Muscle layer of duodenum (tissue), 2 donors: ENCODE results near the gene ANGPTL4.
A peak's percentile ranks its signal among the peaks of the same experiment; 100 is the strongest.

ENCODE experiments used
- H3K27ac ChIP-seq: one replicate; pipeline ENCODE4 v1.7.0; 2013; ENCODE audit warnings: mild to moderate bottlenecking, low read length
- H3K27me3 ChIP-seq: one replicate; pipeline ENCODE4 v1.7.0; 2013; ENCODE audit warnings: low read depth, mild to moderate bottlenecking, control low read depth, low read length
- H3K36me3 ChIP-seq, 2 donors: one replicate each; pipeline ENCODE4 v1.7.0; 2013; ENCODE audit warnings: low read length in 2 of 2, control low read depth in 1 of 2, mild to moderate bottlenecking in 1 of 2; ENCODE audit not compliant: insufficient read depth in 2 of 2, control insufficient read depth in 1 of 2
- H3K4me1 ChIP-seq, 2 donors: one replicate each; pipeline ENCODE4 v1.7.0; 2013; ENCODE audit warnings: low read length in 2 of 2, mild to moderate bottlenecking in 2 of 2, control low read depth in 1 of 2, moderate library complexity in 1 of 2; ENCODE audit not compliant: insufficient read depth in 2 of 2, control insufficient read depth in 1 of 2
- H3K4me3 ChIP-seq, 2 donors: one replicate each; pipeline ENCODE4 v1.7.0; 2013; ENCODE audit warnings: low read length in 2 of 2, low read depth in 1 of 2, mild to moderate bottlenecking in 1 of 2
- H3K9me3 ChIP-seq, 2 donors: one replicate each; pipeline ENCODE4 v1.7.0; 2013; ENCODE audit warnings: low read length in 2 of 2, control low read depth in 1 of 2, mild to moderate bottlenecking in 1 of 2; ENCODE audit not compliant: control insufficient read depth in 1 of 2
- donor health status: healthy.

Gene ANGPTL4

DNA sequence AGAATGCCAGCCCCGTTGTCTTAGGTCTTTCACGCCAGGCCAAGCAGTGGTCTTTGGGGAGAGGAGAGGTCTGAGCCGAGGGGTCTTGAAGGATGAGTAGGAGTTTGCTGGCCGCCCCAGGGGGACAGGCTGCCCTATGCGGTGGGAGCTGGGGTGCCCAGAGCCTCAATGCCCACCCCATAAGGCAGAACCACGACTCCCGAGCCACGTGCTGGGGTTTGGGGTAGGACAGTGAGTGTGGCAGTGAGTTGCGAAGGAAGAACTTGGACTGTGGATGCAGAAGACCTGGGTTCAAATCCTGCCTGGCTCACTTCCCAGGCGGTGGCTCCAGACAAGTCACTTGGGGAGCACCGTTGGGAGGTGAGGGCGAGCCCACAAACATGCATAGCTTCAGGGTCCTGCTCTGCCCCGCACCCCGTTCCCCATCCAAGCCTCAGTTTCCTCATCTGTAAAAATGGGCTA, 31.7 kb downstream of the ANGPTL4 start:
- no peak overlapping the region for H3K27ac ChIP-seq
- H3K27me3 ChIP-seq = no peaks in the 10 kb centered on the region
- H3K36me3 ChIP-seq = peaks cover 6 to 14% of the 10 kb centered on the region in 2 donors
- peaks cover 12 to 59% of the 10 kb centered on the region in 2 donors for H3K4me1 ChIP-seq
- H3K4me3 ChIP-seq = no peak overlapping the region
- H3K9me3 ChIP-seq = no peaks in the 10 kb centered on the region

DNA sequence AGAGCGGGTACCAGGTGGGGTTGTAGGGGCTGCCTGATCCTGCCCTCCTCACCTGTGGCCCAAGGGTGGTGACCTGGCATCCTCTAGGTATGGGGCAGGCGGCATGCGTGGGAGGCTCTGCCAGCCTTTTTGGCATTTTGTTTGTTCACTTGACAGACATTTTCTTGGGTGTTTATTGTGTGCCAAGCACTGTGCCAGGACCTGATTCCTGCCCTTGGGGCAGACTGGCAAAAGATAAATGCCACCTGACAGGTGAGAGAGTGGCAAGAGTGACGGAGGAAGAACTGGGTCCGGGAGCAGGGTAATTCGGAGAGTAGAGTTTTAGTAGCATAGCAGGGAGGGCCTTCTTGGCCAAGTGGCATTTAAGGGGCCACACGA, 32.2 kb downstream of the ANGPTL4 start:
- H3K36me3 ChIP-seq = peaks cover 6 to 14% of the 10 kb centered on the region in 2 donors
- H3K4me3 ChIP-seq = no peak overlapping the region
- no peak overlapping the region for H3K27ac ChIP-seq
- no peaks in the 10 kb centered on the region for H3K9me3 ChIP-seq
- no peaks in the 10 kb centered on the region for H3K27me3 ChIP-seq
- H3K4me1 ChIP-seq = peaks cover 9 to 54% of the 10 kb centered on the region in 2 donors

DNA sequence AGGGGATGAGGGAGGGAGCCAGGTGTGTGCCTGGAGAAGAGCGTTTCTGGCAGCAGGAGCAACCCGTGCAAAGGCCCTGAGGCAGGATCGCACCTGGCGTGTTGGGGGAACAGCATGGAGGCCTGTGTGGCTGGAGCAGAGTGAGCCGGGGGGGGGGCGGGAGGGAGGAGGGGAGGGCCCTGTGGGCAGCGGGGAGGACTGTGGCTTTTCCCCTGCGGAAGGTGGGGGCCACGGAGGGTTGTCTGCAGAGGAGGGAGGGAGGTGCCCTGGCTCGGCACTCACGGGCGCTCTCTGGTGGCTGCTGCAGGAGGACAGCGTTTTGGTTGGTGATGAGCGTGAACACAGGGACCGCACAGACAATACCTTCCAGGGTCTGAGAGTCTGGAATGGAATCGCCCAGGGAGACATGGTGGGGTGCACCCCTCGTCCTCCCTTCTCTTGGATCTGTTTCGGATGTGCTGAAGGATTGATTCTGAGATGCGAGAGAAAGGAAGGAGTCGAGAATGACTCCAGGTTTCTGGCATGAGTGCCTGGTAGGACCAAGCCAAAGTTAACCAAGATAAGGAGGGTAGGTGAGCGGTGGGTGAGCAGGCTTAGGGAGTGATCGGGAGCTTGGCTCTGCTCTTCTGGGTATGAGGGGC, 32.7 kb downstream of the ANGPTL4 start:
- Histone ChIP-seq H3K27ac (no peak overlapping the region), H3K4me1 (peaks cover 4 to 49% of the 10 kb centered on the region in 2 donors), H3K27me3 (no peaks in the 10 kb centered on the region), H3K9me3 (no peaks in the 10 kb centered on the region), H3K4me3 (no peak overlapping the region), H3K36me3 (peaks cover 6 to 14% of the 10 kb centered on the region in 2 donors)

DNA sequence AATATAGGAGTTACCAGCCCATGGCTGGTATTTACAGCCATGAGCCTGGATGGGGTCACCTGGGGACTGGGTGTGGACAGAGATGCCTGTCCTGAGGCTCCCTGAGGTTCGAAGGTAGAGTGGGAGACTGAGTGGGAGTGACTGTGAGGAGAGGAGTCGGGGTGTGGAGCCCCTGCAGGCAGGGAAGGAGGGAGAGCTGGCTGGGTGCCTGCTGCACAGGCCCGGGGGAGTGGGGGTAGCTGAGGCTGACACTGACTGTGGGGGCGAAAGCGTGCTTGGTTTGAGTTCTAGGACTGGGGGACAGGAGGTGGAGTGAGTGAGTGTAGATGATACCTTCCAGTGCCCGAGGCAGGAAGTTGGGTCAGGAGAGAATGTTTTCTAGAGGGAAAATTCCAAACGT, 33.3 kb downstream of the ANGPTL4 start:
- H3K4me3 ChIP-seq = no peak overlapping the region
- no peak overlapping the region for H3K27ac ChIP-seq
- H3K27me3 ChIP-seq = no peaks in the 10 kb centered on the region
- H3K9me3 ChIP-seq = no peaks in the 10 kb centered on the region
- peaks cover 0 to 43% of the 10 kb centered on the region in 2 donors for H3K4me1 ChIP-seq
- H3K36me3 ChIP-seq = peaks cover 6 to 19% of the 10 kb centered on the region in 2 donors

DNA sequence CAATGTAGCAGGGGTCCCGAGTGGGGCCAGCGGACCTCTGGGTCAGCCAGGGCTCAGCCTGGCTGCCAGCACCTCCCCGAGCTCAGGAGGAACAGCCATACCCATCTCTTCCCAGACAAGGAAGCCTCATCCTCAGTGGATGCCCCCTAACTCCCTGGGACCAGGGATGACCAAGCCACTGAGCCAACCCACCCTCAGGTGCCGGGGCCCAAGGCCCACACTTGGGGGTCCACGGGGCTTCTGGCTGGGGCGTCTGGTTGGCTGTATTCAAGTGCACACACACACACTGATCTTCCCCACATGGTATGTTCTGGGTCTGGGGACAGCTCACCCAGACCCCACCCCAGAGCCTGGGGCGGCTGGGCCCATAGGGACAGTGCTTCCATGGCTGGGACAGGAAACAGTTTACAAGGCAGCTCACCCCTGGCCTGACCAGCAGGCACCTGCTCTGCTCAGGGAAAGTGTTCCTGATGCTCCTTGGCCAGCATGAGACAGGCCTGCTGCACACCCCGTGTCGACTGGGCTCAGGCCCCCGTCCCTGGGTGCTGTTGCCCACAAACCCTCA, 33.9 kb downstream of the ANGPTL4 start:
- Histone ChIP-seq H3K36me3 (peaks cover 7 to 22% of the 10 kb centered on the region in 2 donors), H3K4me1 (peaks cover 0 to 40% of the 10 kb centered on the region in 2 donors), H3K27me3 (no peaks in the 10 kb centered on the region), H3K27ac (no peak overlapping the region), H3K4me3 (no peak overlapping the region), H3K9me3 (no peaks in the 10 kb centered on the region)

DNA sequence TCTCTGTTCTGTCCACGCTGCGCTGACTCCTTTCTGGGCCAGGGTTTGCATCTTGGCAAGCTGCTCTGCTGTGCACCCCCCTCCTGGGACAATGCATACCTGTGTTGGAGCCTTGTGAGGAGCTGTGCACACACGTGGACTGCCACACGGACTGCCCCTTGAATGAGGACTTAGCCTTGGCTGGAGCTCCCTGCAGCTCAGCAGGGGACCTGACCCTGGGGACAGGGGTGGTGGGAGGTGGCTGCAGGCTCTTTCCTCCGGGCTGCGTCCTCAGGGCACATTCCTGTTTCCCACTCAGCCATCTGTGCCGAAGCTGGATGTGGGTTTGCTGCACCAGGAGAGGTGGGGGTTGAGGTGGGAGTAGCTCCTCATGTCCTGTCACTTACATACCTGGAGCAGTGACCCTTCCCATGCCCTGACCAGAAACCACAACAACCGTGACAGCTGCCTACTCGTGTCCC, 34.4 kb downstream of the ANGPTL4 start:
- H3K9me3 ChIP-seq = no peaks in the 10 kb centered on the region
- peaks cover 11 to 23% of the 10 kb centered on the region in 2 donors for H3K36me3 ChIP-seq
- peaks cover 0 to 39% of the 10 kb centered on the region in 2 donors for H3K4me1 ChIP-seq
- H3K4me3 ChIP-seq = no peak overlapping the region
- no peak overlapping the region for H3K27ac ChIP-seq
- no peaks in the 10 kb centered on the region for H3K27me3 ChIP-seq

DNA sequence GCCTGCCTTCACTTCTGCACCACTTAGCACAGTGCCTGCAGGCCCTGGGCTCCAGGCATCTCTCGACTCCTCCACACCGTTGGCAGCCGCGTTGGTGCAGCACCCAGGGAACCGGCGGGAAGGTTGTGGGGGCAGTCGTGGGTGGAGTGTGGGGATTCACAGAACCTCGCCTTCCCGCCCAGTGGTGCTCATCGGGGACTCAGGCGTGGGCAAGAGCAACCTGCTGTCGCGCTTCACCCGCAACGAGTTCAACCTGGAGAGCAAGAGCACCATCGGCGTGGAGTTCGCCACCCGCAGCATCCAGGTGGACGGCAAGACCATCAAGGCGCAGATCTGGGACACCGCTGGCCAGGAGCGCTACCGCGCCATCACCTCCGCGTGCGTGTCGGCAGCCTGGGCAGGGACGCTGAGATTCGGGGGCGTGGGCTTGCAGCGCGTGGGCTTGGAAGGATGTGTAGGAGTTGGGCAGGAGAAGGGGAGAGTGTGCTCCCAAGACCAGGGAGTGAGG, 35.8 kb downstream of the ANGPTL4 start:
- Histone ChIP-seq H3K4me1 (peaks cover 0 to 33% of the 10 kb centered on the region in 2 donors), H3K27ac (no peak overlapping the region), H3K4me3 (no peak overlapping the region), H3K36me3 (peaks cover 11 to 32% of the 10 kb centered on the region in 2 donors), H3K27me3 (no peaks in the 10 kb centered on the region), H3K9me3 (no peaks in the 10 kb centered on the region)

DNA sequence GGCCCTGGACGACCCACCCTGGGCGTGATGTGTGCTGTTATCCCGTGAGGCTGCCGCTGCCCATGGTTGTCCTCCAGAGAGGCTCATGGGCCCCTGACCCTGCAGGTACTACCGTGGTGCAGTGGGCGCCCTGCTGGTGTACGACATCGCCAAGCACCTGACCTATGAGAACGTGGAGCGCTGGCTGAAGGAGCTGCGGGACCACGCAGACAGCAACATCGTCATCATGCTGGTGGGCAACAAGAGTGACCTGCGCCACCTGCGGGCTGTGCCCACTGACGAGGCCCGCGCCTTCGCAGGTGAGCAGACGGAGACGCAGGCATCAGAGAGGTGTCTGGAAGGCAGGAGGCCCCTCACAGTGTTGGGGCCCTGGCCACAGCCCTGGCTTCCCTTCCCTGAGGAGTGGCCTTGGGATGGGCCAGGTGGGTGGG, 38.0 kb downstream of the ANGPTL4 start:
- Histone ChIP-seq H3K4me1 (peaks cover 0 to 23% of the 10 kb centered on the region in 2 donors), H3K27ac (no peak overlapping the region), H3K4me3 (no peak overlapping the region), H3K27me3 (no peaks in the 10 kb centered on the region), H3K36me3 (peaks cover 11 to 36% of the 10 kb centered on the region in 2 donors), H3K9me3 (no peaks in the 10 kb centered on the region)

DNA sequence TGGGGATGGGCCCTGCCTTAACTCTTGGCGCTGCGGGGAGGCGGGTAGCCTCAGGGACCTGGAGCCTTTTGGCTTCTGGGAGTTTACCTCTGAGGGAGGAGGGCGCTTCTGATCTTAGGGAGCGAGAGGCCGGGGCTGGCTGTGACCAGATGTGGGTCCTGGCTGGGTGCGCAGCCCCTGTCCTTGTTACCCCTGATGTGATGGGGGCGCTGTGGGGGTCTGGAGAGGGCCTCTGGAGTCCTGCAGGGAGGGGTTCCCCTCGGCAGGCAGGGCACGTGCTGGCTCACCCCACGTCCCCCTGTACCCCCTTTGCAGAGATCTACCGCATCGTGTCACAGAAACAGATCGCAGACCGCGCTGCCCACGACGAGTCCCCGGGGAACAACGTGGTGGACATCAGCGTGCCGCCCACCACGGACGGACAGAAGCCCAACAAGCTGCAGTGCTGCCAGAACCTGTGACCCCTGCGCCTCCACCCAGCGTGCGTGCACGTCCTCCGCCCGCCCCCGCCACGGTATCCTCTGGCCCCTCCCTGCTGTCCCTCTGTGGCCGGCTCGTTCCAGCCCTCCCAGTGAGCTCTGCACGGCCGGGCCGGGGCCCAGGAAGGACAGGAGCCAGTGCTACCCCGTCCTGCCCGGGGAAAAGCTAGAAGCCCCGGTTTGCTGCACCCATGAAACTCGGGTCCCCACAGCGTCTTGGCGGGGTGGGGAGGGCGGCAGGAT, 39.3 kb downstream of the ANGPTL4 start:
- Histone ChIP-seq H3K4me3 (peak overlapping the region in 1 of 2 donors; percentile 51), H3K36me3 (peaks cover 11 to 36% of the 10 kb centered on the region in 2 donors), H3K4me1 (peaks cover 0 to 11% of the 10 kb centered on the region in 2 donors), H3K27ac (no peak overlapping the region), H3K9me3 (no peaks in the 10 kb centered on the region), H3K27me3 (no peaks in the 10 kb centered on the region)

DNA sequence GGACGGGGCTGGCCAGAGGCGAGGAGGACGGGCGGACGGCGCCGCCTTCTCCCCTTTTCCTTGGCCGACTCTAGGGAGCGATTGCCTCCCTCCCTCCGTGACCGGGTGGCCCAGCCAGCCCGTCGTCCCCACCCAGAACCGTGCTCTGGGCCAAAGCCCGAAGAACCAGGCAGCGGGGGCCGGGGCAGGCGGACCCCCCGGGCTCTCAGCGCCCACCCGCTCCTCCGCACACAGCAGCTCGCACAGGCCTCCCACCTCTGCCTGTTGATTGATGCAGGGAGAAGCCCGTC, 39.8 kb downstream of the ANGPTL4 start:
- peak overlapping the region in 1 of 2 donors; percentile 51 for H3K4me3 ChIP-seq
- peaks cover 0 to 8% of the 10 kb centered on the region in 2 donors for H3K4me1 ChIP-seq
- H3K9me3 ChIP-seq = no peaks in the 10 kb centered on the region
- H3K27ac ChIP-seq = no peak overlapping the region
- H3K36me3 ChIP-seq = peaks cover 11 to 36% of the 10 kb centered on the region in 2 donors
- H3K27me3 ChIP-seq = no peaks in the 10 kb centered on the region

DNA sequence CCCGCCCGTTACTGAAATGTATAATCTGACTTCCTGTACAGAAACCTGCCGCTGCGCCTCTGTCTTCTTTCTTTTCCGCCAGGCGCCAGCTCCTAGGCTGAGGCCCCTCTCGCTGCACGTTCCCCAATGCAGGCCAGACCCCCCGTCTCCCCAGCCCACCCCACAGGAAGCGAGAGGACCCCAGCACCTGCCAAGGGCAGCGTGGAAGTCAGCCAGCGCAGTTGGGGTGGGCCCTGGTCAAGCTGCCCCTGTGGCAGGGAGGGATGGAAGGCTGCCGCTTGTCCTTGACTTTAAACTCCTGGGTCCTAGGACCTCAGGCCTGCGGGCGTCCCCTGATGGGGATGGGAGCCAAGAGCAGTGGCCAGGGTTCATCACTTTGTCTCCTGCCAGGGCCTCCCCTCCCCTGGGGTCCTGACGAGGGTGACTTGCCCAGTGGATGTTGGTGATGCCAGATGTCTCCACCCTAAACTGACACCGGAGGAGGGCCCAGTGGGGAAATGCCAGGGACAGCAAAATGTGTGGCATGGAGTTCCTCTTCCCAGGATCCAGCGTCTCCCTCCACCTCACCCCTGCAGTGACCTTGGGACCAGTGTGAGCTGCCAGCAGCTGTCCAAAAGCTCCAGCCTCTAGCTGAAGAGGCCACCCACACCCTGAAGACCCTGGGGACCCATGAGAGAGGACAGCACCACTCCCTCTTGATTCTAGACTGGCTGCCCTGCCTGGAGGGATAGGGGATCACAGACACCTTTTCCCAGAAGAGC, 40.6 kb downstream of the ANGPTL4 start:
- Histone ChIP-seq H3K9me3 (no peaks in the 10 kb centered on the region), H3K36me3 (peaks cover 11 to 30% of the 10 kb centered on the region in 2 donors), H3K4me3 (peak overlapping the region in 1 of 2 donors; percentile 51), H3K4me1 (peaks cover 0 to 8% of the 10 kb centered on the region in 2 donors), H3K27me3 (no peaks in the 10 kb centered on the region), H3K27ac (no peak overlapping the region)
